ENCODE data around the gene WWOX.

The WWOX gene

DNA sequence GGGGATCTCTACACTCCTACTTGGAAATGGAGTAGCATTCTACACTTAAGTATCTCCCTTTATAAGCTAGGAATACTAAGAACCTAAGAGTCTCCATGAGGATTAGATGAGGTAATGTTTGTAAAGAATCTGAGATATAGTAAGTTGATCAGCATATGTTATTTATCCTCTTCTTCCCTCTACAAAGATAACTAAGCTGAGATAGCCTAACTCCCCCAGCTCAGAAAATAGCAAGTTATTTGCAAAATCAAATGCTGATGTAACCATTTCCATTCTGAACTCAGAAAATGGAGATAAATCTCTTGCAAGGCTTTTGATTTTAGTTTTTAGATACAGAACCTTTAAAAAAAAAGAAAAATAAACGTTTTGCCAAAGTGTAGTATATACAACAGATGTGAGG is 975.1 kb downstream of the WWOX start:
- intact Hi-C loops (cut with DNase I; ENCODE audit: low total_unique reads), result no loop called here
- no peaks in the 10 kb centered on the region for H3K36me3 ChIP-seq
- no peak overlapping the region for H3K27ac ChIP-seq
- no peak for DNase-seq
- peaks cover 0 to 5% (median 1%) of the 10 kb centered on the region in 4 donors for H3K4me1 ChIP-seq
- H3K27me3 ChIP-seq, result no peaks in the 10 kb centered on the region
- no peaks in the 10 kb centered on the region for H3K9me3 ChIP-seq
- H3K4me3 ChIP-seq, result no peak overlapping the region
- TF ChIP-seq CTCF (IDR thresholded peaks at IDR 0.05), result no peak

DNA sequence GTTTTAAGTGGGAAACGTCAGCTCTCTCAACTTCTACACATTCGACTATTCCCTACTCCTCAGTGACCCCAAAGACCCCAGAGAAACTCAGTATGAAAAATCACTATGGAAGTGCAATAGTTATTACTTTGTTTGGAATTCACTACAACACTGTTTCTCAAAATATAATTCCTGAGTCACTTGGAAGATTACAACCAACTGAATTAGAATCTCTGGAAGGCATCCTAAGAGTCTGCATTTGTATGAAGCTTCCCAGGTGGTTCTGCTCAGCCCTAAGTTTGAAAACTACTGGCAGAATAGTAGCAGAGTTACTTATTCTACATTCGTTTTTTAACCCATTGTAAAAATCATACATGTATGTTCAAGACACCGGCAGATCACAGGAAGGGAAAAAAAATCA is 975.5 kb downstream of the WWOX start:
- Histone ChIP-seq H3K4me1 (peaks cover 0 to 5% (median 0%) of the 10 kb centered on the region in 4 donors), H3K4me3 (no peak overlapping the region), H3K27ac (no peak overlapping the region), H3K27me3 (no peaks in the 10 kb centered on the region), H3K36me3 (no peaks in the 10 kb centered on the region), H3K9me3 (no peaks in the 10 kb centered on the region)
- intact Hi-C loops (cut with DNase I; ENCODE audit: low total_unique reads), result no loop called here
- TF ChIP-seq CTCF (IDR thresholded peaks at IDR 0.05), result no peak
- no peak for DNase-seq

GRCh38 chr16:79076047-79076767 is 976.8 kb downstream of the WWOX start:
- Histone ChIP-seq H3K4me1 (no peaks in the 10 kb centered on the region), H3K9me3 (no peaks in the 10 kb centered on the region), H3K27ac (no peak overlapping the region), H3K4me3 (no peak overlapping the region), H3K36me3 (no peaks in the 10 kb centered on the region), H3K27me3 (no peaks in the 10 kb centered on the region)
- no peak for TF ChIP-seq CTCF (IDR thresholded peaks at IDR 0.05)
- intact Hi-C loops (cut with DNase I; ENCODE audit: low total_unique reads), result no loop called here
- no peak for DNase-seq

DNA sequence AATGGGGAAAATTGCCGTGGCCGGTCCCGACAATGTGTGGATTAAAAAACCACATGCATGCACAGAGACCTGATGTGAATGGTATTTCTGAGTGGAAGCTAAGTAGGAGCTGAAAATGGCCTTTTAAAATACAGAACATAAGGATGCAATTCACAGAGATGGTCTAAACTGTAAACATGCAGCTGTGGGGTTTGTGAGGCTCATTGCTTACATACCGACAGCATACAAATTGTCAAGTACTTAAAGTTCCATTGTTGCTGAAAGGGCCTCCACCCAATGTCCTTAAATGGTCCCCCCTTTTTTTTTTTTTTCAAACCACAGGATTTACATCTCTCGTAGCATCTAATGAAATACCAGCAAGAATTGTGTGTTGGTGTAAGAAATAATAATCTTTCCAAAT is 977.9 kb downstream of the WWOX start:
- H3K36me3 ChIP-seq, result no peaks in the 10 kb centered on the region
- no peak overlapping the region for H3K4me3 ChIP-seq
- H3K4me1 ChIP-seq, result no peaks in the 10 kb centered on the region
- H3K9me3 ChIP-seq, result no peaks in the 10 kb centered on the region
- H3K27me3 ChIP-seq, result no peaks in the 10 kb centered on the region
- TF ChIP-seq CTCF (IDR thresholded peaks at IDR 0.05), result no peak
- DNase-seq, result no peak
- intact Hi-C loops (cut with DNase I; ENCODE audit: low total_unique reads), result no loop called here
- H3K27ac ChIP-seq, result no peak overlapping the region

GRCh38 chr16:79079656-79080420 is 980.4 kb downstream of the WWOX start:
- no peak for DNase-seq
- H3K4me1 ChIP-seq, result no peaks in the 10 kb centered on the region
- intact Hi-C loops (cut with DNase I; ENCODE audit: low total_unique reads), result no loop called here
- H3K27ac ChIP-seq, result no peak overlapping the region
- no peaks in the 10 kb centered on the region for H3K36me3 ChIP-seq
- H3K9me3 ChIP-seq, result no peaks in the 10 kb centered on the region
- H3K4me3 ChIP-seq, result no peak overlapping the region
- TF ChIP-seq CTCF (IDR thresholded peaks at IDR 0.05), result no peak
- H3K27me3 ChIP-seq, result no peaks in the 10 kb centered on the region

Measured in tibial artery (tissue), 4 donors.